HG03521 (cell line): Measurements from ENCODE around the gene MSI2.

ENCODE experiments used
- ATAC-seq: cut with Tn5 transposase; IDR thresholded peaks from one replicate; pipeline ENCODE4 v1.9.1; 2021; ENCODE audit warnings: mild to moderate bottlenecking, moderate library complexity; ENCODE audit not compliant: unreplicated experiment

MSI2 gene

GRCh38 chr17:57338257-57338914, 82.1 kb downstream of the MSI2 start:
- ATAC-seq, result no peak

- ATAC-seq, result no peak
Observed at GRCh38 chr17:57340160-57340981, 84.0 kb downstream of the MSI2 start.

DNA sequence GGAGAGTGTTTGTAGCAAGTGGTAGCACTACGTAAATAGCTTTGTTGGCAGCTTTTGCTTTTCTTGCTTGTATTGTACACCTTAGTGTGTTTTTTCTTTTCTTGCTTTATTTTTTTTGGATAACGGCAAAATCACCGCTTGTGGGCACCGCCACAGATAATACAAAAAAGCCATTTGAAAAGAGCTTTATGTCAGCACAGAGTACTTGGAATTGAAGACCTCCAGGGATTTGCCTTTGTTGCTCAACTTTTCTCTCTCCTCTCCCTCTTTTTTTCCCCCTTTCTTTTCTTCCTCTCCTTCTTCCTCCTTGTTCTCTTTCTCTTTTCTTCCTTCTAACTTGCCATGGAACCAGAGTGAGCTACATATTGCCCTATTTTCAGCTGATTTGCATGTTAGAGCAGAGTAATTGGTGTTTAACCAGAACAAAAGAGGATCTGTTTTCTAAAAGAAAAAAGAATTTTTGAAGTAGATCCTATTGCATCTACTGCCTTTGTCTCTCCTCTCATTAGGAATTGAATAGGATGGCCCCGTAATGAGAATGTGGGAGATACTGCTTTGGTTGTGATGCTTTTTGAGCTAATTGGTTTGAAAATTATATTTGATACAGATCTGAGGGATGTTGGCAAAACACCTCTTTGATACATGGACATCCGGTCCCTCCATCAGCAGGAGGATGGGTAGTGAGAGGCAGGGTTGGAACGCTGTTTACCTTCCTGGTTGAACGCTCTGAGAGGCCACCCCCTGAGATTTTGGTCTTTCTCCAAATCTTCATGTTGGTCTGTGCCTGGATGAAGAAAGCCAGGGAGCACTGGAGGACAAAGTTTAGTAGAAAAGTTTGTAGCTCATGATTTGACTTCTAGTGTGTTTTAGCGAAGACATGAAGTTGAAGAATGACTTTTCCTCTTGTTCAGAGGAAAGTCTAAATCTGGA, 85.6 kb downstream of the MSI2 start:
- ATAC-seq, result no peak

GRCh38 chr17:57342963-57343589, 86.8 kb downstream of the MSI2 start:
- ATAC-seq, result no peak

- no peak for ATAC-seq
Observed at GRCh38 chr17:57343717-57344116, 87.4 kb downstream of the MSI2 start.

GRCh38 chr17:57344261-57344660, 87.9 kb downstream of the MSI2 start:
- ATAC-seq, result no peak

- no peak for ATAC-seq
Observed at GRCh38 chr17:57349541-57350247, 93.4 kb downstream of the MSI2 start.

DNA sequence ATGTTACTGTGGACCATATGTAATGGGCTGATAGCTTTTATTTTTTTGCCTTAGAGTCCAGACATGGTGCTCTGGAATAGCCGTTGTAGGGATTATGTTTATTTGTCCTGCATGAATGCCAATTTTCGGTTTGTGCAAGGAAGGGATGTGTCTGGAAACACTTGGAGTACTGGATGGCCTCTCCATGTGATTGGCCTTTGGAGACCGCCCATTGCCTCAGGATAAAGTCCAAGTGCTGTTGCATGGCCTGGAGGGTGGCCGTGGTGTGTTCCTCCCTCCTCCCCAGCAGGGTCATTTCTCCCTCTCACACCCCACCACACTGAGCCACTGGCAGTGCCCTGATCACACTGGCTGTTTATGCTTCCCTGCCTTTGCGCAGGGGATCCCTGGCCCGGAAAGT, 93.9 kb downstream of the MSI2 start:
- ATAC-seq, result no peak

GRCh38 chr17:57352665-57353175, 96.4 kb downstream of the MSI2 start:
- no peak for ATAC-seq

- no peak for ATAC-seq
Observed at GRCh38 chr17:57354673-57355072, 98.3 kb downstream of the MSI2 start.

DNA sequence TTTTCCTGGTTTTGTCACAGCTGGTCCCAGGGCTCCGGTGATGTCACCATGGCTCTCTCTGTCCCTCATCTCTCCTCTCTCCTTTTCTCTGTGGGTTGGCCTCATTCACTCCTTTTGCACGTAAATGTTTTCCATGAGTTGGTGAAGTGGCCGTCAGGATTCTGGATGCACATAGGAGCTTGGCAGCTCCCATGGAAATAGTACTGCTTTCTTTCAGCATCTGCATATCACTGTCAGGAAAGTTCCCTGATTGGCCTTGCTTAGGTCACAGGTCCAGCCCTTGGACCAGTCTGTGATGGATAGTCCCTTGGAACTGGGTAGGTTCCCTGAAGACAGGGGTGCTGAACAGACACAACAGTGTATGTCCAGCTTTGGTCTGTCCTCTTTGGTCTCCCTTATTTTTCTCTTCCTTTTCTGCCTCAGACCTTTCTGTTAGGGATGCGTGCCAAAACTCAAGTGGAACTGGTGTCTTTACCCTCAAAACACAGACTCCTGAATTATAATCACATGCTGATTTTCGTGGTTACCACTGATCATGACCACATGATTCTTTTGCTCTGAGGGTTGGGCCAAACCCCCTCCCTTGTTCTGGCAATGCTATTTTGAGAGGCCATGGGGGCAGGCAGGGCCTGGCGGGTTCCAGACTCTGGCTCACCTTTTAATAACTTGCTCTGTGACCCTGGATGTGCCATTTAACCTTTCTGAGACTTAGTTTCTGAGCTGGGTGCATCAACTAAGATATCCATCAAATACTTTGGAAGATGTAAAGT, 99.0 kb downstream of the MSI2 start:
- no peak for ATAC-seq

GRCh38 chr17:57356153-57356718, 99.9 kb downstream of the MSI2 start:
- no peak for ATAC-seq

DNA sequence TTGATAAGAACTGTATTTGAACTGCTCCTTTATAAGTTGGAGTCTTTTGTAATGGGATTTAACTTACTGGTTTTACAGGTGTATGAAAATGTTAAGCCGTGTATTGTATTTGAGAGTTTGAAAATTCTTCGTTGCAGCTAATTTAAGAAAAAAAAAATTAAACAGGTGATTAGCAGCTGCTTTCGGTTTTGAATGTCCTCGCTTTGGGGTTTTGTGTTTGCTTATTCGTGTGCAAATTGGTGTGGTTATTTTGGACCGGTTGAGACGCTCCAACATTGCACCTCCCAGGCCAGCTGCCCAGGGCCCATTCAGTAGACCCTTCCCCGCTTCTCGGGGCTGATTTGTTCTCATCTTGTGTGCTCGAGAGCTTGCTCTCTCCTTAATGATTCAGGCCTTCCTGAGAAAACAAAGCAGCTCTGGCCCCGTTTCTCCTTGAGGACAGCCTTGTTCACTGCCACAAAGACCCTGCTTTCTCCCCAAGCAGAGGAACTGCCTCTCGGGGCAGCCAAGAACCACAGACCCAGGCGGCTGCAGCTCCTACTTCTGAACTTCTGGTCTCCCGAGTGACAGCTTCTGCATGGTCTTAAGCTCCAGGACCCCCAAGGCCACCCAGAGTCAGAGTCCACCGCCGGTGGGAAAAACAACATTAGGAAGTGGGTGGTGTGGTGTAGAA, 100.5 kb downstream of the MSI2 start:
- ATAC-seq, result no peak

- no peak for ATAC-seq
Observed at GRCh38 chr17:57357392-57357784, 101.1 kb downstream of the MSI2 start.

DNA sequence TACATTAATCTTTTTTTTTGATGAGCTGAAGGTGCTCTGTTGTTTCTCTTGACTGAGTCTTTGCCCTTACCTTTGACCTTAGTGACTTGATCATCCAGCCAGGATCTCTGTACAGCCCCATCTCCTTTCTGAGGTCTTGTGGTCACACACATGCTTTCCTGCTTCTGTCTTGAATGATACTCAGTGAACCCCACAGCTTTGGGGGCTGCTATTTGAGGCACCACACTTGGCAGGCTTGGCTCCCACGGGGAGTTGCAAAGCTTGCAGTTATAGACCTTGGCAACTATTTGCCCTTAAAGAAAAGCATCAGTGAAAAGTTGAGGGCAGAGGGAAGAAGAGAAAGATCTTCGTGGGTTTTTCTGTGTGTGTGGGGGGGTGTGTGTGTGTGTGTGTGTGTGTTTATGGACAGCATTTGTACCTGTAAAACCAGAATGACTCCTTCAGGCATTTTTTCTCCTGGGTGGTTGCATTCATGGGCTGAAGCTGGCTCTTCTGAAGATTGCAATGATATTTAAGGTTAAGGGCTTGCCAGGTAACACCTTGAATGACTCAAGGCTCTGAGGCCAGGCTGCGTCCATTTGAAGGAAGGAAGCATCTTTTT, 101.6 kb downstream of the MSI2 start:
- ATAC-seq, result no peak

- ATAC-seq, result no peak
Observed at GRCh38 chr17:57360266-57360665, 103.9 kb downstream of the MSI2 start.

DNA sequence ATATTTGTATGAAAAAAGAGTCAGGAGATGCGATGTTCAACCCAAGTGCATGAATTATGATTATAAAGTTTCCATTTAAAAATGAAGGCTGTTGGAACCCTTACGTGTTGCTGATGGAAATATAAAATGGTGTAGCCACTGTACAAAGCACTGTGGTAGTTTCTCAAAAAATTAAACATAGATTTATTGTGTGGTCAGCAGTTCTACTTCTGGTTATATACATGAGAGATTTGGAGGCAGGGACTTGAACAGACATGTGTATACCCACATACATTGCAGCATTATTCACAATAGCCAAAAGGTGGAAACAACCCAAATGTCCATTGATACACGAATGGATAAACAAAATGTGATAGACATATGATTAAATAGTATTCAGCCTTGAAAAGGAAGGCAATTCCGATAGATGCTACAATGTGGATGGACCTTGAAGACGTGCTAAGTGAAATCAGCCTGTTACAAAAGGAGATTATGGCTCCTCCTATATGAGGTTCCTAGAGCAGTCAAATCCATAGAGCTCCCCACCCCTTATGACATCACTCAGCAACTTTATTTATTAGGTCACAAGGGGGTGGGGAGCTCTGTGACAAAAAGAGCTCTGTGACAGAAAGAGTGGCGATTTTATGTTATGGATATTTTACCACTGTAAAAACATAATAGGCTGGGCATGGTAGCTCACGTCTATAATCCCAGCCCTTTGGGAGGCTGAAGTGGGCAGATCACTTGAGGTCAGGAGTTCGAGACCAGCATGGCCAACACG, 106.7 kb downstream of the MSI2 start:
- no peak for ATAC-seq
